ENCODE results near the gene ADRA2C.

ADRA2C gene

DNA sequence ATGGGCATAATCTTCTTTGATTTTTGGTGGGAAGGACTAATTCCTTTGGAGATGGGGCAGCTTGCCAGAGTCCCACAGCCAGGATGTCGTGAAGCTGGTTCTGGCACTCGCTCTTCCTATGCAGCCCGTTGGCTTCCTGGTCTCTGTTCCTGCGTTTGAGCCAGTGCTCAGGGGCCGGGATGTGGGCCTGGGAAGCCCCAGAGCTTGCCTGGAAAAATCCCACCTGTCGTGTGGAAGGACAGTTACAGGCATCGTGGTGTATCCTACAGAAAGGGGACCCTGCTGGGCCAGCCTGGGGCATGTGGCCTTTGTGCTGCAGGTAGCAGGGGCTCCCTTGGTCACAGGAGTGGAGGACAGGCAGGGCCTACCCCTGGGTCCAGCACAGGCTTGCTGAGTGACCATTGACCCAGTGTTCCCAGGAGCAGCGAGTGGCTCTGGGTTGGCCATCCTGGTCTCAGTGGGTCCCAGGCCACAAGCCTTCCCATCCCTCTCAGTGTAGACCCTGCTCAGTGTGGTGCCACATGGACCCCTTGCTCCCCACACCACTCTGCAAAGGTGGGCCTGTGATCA lies 50.2 kb downstream of the ADRA2C start:
- no peak for TF ChIP-seq CTCF (IDR thresholded peaks at IDR 0.05; ENCODE audit: low read length, missing control alignments)

DNA sequence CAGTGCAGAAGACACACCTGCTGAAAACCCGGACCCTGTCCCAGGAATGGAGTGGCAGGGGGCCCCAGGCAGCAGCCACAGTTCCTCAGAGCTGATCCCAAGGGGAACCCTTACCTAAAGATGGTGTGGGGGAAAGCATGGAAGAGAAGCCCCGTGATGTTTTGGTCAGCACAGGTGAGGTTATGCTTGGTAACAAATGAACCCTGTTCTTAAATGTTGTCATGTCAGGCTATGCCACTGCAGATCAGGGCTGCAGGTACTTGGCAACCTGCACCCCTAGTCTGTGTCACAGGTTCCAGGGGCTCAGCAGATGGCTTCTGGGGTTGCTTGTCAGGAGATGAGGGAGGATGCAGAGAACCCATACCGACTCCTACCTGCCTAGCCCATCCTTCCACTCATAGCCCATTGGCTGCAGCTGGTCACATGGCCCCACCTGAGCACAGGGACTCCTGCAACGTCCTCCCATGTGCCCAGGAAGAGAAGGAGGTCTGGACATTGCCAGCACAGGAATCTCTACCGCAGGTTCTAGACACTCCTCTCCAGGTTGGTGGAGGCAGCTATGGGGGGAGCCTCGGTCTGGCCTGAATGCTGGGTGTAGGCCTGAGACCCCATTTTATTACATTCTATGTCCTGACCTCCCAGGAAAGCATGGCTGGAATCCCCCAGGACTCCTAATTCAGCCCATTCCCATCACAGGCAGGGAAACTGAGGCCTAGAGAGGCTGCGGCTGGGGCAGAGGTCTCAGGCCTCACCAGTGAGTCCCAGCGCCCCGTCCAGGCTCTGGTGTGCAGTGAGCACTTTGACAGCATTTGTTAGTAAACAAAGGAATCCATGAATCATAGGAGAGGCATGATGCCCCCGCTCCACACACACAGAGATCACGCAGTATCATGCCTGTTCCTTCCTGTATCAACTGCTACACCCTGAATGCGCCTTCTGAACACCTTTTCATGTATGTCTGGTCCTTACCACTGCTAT lies 51.1 kb downstream of the ADRA2C start:
- no peak for TF ChIP-seq CTCF (IDR thresholded peaks at IDR 0.05; ENCODE audit: low read length, missing control alignments)
- DNase-seq (ENCODE audit: low read depth): no peak
- no peak overlapping the region for H3K4me3 ChIP-seq (replicated peaks; ENCODE audit: low read depth, low read length)

More for the DNA sequence above, 50.2 kb downstream of the ADRA2C start:
- no peak overlapping the region for H3K4me3 ChIP-seq (replicated peaks; ENCODE audit: low read depth, low read length)
- DNase-seq (ENCODE audit: low read depth): no peak
